Hepatic stellate cell (primary cell): ENCODE measurements around the gene C16orf87.
"Not testable (repeated sequence)": the region's sequence is repeated elsewhere in the genome, so short reads cannot be mapped to it uniquely, and the experiment has no call there.

ENCODE experiments used
- DNase-seq: peaks from one replicate; pipeline ENCODE4 v3.0.0; 2011; ENCODE audit warnings: low spot score

The C16orf87 gene, protein sequence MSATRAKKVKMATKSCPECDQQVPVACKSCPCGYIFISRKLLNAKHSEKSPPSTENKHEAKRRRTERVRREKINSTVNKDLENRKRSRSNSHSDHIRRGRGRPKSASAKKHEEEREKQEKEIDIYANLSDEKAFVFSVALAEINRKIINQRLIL

GRCh38 chr16:46830902-46831647 is at the start of gene C16orf87:
TSS of gene C16orf87 (minus strand) at chr16:46831180. CDS start at chr16:46831149, 31 bp downstream.
- DNase-seq: peak; percentile 97

- no peak for DNase-seq
Observed at GRCh38 chr16:46875243-46875642, 44.3 kb upstream of the C16orf87 start.

GRCh38 chr16:46873201-46873600 is 42.2 kb upstream of the C16orf87 start:
- no peak for DNase-seq

DNA sequence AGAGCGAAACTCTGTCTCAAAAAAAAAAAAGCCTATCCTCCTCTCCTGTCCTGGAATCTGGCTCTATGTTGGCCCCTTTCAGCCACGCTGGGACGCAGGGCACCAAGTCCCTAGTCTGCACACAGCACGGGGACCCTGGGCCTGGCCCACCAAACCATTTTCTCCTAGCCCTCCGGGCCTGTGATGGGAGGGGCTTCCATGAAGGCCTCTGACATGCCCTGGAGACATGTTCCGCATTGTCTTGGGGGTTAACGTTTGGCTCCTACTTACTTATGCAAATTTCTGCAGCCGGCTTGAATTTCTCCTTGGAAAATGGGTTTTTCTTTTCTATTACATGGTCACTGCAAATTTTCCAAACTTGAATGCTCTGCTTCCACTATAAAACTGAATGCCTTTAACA is 40.6 kb upstream of the C16orf87 start:
- no peak for DNase-seq

DNA sequence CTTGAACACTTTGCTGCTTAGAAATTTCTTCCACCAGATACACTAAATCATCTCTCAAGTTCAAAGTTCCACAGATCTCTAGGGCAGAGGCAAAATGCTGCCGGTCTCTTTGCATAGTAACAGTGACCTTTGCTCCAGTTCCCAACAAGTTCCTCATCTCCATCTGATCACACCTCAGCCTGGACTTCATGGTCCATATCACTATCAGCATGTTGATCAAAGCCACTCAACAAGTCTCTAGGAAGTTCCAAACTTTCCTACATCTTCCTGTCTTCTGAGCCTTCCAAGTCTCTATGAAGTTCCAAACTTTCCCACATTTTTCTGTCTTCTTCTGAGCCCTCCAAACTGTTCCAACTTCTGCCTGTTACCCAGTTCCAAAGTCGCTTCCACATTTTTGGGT is 37.9 kb upstream of the C16orf87 start:
- not testable (repeated sequence) for DNase-seq

DNA sequence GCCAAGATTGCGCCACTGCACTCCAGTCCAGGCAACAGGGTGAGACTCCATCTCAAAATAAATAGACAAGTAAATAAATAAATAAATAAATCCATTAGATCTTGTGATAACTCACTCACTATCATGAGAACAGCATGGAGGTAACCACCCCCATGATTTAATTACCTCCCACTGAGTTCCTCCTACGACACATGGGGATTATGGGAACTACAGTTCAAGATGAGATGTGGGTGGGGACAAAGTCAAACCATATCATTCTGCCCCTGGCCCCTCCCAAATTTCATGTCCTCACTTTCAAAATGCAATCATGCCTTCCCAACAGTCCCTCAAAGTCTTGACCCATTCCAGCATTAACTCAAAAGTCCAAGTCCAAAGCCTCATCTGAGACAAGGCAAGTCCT is 36.5 kb upstream of the C16orf87 start:
- not testable (repeated sequence) for DNase-seq

DNA sequence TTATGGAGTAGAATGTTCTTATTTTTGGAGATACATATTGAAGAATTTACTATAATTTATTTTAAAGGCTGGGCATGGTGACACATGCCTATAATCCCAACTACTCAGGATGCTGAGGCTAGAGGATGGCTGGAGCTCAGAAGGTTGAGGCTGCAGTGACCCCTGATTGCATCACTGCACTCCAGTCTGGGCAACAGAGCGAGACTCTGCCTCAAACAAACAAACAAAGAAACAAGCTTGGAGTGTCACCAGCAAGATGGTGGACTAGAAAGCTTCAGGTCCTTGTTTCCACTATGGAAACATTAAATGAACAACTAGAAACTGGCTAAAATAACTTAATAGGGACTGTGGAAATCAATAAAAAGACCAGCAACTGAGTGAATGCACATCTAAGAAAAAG is 35.3 kb upstream of the C16orf87 start:
- DNase-seq: no peak

- no peak for DNase-seq
Observed at GRCh38 chr16:46862555-46863447, 31.8 kb upstream of the C16orf87 start.

GRCh38 chr16:46859719-46860152 is 28.8 kb upstream of the C16orf87 start:
- DNase-seq: peak; percentile 82

- DNase-seq: no peak
Observed at GRCh38 chr16:46858151-46858550, 27.2 kb upstream of the C16orf87 start.

- DNase-seq: peak; percentile 53
Observed at GRCh38 chr16:46857368-46857945, 26.5 kb upstream of the C16orf87 start.

- no peak for DNase-seq
Observed at GRCh38 chr16:46855389-46855788, 24.4 kb upstream of the C16orf87 start.

DNA sequence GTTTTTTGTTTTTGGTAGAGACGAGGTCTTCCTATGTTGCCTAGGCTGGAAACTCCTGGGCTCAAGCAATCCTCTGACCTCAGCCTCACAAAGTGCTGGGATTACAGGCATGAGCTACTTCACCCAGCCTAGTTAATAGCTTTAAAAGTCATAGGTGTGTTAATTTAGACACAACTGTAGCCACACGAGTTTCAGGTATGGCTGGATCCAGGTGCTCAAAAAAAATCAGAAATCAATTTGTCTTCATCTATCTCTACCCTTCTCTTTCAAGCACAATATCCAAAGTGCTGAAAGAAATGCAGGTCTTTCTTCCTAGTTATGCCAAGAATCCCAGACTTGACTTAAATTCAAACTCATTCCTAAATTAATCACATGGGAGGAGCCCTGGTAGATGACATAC is 23.9 kb upstream of the C16orf87 start:
- no peak for DNase-seq

GRCh38 chr16:46853713-46854443 is 22.9 kb upstream of the C16orf87 start:
- peak; percentile 74 for DNase-seq

GRCh38 chr16:46852130-46852529 is 21.1 kb upstream of the C16orf87 start:
- DNase-seq: no peak

GRCh38 chr16:46850619-46851555 is 19.9 kb upstream of the C16orf87 start:
- DNase-seq: no peak

- no peak for DNase-seq
Observed at GRCh38 chr16:46848768-46849764, 18.1 kb upstream of the C16orf87 start.

DNA sequence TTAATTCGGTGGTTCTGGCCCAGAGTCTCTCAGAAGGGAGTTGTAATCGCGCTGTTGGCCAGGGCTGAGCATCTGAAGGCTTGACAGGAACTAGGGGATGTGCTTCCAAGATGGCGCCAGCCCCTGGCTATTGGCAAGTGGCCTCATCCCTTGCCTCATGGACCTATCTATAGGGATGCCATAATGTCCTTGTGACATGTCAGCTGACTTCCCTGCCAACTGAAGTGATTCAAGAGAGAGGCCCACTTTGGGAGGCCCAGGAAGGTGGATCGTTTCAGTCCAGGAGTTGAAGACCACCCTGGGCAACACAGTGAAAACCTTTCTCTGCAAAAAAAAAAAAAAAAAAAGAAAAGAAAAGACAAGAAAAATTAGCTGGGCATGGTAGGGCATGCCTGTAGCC is 15.0 kb upstream of the C16orf87 start:
- DNase-seq: no peak

DNA sequence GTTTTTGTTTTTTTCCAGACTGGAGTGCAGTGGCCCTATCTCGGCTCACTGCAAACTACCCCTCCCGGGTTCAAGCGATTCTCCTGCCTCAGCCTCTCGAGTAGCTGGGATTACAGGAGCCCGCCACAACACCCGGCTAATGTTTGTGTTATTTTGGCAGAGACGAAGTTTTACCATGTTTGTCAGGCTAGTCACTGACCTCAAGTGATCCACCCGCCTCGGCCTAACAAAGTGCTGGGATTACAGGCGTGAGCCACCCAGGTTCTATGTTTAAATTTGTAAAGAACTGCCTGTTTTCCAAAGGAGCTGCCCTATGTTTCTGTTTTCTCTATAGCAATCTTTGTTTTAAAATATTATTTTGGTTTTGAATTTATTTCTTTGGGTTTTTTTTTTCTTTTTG is 13.8 kb upstream of the C16orf87 start:
- DNase-seq: peak; percentile 34
